Vagina (tissue), 2 donors: ENCODE results near the gene NLGN1.

ENCODE experiments used
- POLR2A ChIP-seq, 2 donors: fragments of 450-650 bp; IDR thresholded peaks; one replicate each; pipeline ENCODE4 v1.6.1; 2017; ENCODE audit warnings: antibody characterized with exemption in 2 of 2, mild to moderate bottlenecking in 2 of 2, moderate library complexity in 2 of 2
- POLR2AphosphoS5 ChIP-seq, 2 donors: sonication (generic); formaldehyde crosslinking; IDR thresholded peaks; one replicate each; pipeline ENCODE4 v1.9.0; 2017; ENCODE audit warnings: antibody characterized with exemption in 2 of 2, mild to moderate bottlenecking in 2 of 2, low read depth in 1 of 2; ENCODE audit not compliant: insufficient read depth in 1 of 2
- TF ChIP-seq, protein P1 (sequence below), 3 experiments: fragments of 450-650 bp in 2 of 3; fragments of 200-600 bp in 1 of 3; sonication (generic) in 1 of 3; IDR thresholded peaks; one replicate each; pipeline ENCODE4 v1.5.1; 2017 to 2019; ENCODE audit warnings: antibody characterized with exemption in 3 of 3, mild to moderate bottlenecking in 2 of 3, moderate library complexity in 2 of 3

DNA sequence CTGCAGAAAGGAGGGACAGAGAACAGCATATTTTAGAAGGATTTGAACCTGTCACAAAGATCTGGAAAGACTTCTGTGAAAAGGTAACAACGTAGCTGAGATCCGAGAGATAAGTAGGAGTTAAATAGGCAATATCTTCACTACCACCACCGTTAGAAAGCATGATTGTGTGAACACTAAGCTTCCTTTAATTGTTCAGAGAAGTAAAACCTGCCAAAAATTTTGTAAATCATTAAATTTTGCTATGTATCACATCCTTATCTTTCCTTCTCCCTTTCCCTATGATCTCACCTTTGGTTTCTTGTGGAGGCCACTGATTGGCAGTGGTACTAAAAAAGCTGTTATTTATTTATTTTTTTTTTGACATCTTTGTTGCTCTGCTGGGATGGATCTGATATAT is 346.9 kb downstream of the NLGN1 start:
- no peak for TF ChIP-seq POLR2AphosphoS5 (IDR thresholded peaks at IDR 0.05; ENCODE audit: insufficient read depth in 1 of 2, low read depth in 1 of 2)
- TF ChIP-seq, protein P1, sequence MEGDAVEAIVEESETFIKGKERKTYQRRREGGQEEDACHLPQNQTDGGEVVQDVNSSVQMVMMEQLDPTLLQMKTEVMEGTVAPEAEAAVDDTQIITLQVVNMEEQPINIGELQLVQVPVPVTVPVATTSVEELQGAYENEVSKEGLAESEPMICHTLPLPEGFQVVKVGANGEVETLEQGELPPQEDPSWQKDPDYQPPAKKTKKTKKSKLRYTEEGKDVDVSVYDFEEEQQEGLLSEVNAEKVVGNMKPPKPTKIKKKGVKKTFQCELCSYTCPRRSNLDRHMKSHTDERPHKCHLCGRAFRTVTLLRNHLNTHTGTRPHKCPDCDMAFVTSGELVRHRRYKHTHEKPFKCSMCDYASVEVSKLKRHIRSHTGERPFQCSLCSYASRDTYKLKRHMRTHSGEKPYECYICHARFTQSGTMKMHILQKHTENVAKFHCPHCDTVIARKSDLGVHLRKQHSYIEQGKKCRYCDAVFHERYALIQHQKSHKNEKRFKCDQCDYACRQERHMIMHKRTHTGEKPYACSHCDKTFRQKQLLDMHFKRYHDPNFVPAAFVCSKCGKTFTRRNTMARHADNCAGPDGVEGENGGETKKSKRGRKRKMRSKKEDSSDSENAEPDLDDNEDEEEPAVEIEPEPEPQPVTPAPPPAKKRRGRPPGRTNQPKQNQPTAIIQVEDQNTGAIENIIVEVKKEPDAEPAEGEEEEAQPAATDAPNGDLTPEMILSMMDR (IDR thresholded peaks at IDR 0.05) = no peak
- TF ChIP-seq POLR2A (IDR thresholded peaks at IDR 0.05) = no peak
